Measurements from ENCODE around the gene NUDT8. TPM values are rescaled to one million over a fixed set of nuclear protein-coding genes. Genes with fewer than 3 reads are reported as not detected.

Gene NUDT8
- total and polyA plus RNA-seq, 9 of the 15 experiments (the other 6 are each of a cell fraction or from before 2014, with no cell fraction given), result 0.23 to 27.8 (median 5.0) TPM

DNA sequence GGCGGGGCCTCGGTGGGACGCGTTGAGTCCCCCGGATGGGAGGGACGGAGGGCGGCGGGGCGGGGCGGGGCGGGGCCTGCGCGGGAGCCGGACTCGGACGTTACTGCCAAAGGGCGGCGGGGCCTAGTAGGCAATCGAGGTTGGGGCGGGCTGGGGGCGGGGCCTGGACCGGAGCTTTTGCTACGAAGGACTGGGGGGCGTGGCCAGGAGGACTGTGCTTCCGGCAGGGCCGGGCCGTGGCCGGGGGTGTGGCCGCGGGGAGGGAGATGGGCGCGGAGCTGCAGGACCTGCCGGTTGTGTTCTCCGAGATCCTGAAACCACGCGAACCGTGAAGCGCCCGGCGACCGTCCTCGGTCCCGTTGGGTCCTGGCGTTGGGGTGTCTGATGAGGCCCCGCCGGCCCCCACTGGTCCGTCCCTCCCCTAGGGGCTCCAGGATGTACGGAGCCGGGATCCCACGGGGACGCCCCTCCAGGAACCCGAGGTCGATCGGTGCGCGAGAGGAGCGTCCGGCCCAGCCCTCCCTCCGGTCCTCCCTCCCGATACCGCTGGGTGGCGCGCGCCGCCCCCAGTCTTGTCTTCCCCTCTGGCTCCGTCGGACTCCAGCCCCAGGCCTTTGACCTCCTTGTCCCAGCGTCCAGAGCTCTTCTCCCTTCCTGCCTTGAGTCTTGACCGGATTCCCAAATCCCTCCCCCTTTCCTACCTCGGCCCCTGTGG lies 648 bp upstream of the NUDT8 start (continued):
- TF ChIP-seq, protein P1, sequence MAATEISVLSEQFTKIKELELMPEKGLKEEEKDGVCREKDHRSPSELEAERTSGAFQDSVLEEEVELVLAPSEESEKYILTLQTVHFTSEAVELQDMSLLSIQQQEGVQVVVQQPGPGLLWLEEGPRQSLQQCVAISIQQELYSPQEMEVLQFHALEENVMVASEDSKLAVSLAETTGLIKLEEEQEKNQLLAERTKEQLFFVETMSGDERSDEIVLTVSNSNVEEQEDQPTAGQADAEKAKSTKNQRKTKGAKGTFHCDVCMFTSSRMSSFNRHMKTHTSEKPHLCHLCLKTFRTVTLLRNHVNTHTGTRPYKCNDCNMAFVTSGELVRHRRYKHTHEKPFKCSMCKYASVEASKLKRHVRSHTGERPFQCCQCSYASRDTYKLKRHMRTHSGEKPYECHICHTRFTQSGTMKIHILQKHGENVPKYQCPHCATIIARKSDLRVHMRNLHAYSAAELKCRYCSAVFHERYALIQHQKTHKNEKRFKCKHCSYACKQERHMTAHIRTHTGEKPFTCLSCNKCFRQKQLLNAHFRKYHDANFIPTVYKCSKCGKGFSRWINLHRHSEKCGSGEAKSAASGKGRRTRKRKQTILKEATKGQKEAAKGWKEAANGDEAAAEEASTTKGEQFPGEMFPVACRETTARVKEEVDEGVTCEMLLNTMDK (IDR thresholded peaks at IDR 0.05; ENCODE audit: borderline replicate concordance, insufficient read depth, low read depth, low read length, poor library complexity, severe bottlenecking), result peak; percentile 40
- no peak for TF ChIP-seq NFATC3 (IDR thresholded peaks at IDR 0.05)
- TF ChIP-seq ZNF121 (CRISPR knock-in tag; conservative IDR thresholded peaks at IDR 0.05), result no peak
- no peak for TF ChIP-seq ZNF57 (CRISPR knock-in tag; IDR thresholded peaks at IDR 0.05)
- TF ChIP-seq SIN3A (IDR thresholded peaks at IDR 0.05; ENCODE audit: borderline replicate concordance in 2 of 2, control insufficient read depth in 1 of 2, low read depth in 2 of 2, low read length in 2 of 2), result peak; percentile 44 to 52; a peak in 1 of 4 replicates
- TF ChIP-seq HBP1 (CRISPR knock-in tag; IDR thresholded peaks at IDR 0.05), result no peak
- no peak for TF ChIP-seq BRD4 (IDR thresholded peaks at IDR 0.05)
- TF ChIP-seq SMAD2 (IDR thresholded peaks at IDR 0.05; ENCODE audit: low read depth, low read length), result no peak
- no peak for TF ChIP-seq ZNF589 (CRISPR knock-in tag; IDR thresholded peaks at IDR 0.05; ENCODE audit: low read depth)
- TF ChIP-seq ZNF79 (CRISPR knock-in tag; IDR thresholded peaks at IDR 0.05; ENCODE audit: low read depth), result no peak
- TF ChIP-seq, protein P2, sequence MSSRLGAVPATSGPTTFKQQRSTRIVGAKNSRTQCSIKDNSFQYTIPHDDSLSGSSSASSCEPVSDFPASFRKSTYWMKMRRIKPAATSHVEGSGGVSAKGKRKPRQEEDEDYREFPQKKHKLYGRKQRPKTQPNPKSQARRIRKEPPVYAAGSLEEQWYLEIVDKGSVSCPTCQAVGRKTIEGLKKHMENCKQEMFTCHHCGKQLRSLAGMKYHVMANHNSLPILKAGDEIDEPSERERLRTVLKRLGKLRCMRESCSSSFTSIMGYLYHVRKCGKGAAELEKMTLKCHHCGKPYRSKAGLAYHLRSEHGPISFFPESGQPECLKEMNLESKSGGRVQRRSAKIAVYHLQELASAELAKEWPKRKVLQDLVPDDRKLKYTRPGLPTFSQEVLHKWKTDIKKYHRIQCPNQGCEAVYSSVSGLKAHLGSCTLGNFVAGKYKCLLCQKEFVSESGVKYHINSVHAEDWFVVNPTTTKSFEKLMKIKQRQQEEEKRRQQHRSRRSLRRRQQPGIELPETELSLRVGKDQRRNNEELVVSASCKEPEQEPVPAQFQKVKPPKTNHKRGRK (tag; IDR thresholded peaks at IDR 0.05), result no peak
- TF ChIP-seq, protein P3, sequence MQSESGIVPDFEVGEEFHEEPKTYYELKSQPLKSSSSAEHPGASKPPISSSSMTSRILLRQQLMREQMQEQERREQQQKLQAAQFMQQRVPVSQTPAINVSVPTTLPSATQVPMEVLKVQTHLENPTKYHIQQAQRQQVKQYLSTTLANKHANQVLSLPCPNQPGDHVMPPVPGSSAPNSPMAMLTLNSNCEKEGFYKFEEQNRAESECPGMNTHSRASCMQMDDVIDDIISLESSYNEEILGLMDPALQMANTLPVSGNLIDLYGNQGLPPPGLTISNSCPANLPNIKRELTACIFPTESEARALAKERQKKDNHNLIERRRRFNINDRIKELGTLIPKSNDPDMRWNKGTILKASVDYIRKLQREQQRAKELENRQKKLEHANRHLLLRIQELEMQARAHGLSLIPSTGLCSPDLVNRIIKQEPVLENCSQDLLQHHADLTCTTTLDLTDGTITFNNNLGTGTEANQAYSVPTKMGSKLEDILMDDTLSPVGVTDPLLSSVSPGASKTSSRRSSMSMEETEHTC (IDR thresholded peaks at IDR 0.05), result 0 out of 2 replicates have a peak, but pooled peaks have one; percentile 49
- peak; percentile 84 for TF ChIP-seq GABPB1 (CRISPR knock-in tag; IDR thresholded peaks at IDR 0.05)
- TF ChIP-seq, protein P4, sequence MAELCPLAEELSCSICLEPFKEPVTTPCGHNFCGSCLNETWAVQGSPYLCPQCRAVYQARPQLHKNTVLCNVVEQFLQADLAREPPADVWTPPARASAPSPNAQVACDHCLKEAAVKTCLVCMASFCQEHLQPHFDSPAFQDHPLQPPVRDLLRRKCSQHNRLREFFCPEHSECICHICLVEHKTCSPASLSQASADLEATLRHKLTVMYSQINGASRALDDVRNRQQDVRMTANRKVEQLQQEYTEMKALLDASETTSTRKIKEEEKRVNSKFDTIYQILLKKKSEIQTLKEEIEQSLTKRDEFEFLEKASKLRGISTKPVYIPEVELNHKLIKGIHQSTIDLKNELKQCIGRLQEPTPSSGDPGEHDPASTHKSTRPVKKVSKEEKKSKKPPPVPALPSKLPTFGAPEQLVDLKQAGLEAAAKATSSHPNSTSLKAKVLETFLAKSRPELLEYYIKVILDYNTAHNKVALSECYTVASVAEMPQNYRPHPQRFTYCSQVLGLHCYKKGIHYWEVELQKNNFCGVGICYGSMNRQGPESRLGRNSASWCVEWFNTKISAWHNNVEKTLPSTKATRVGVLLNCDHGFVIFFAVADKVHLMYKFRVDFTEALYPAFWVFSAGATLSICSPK (IDR thresholded peaks at IDR 0.05; ENCODE audit: borderline replicate concordance), result no peak
- TF ChIP-seq RAD21 (CRISPR knock-in tag; conservative IDR thresholded peaks at IDR 0.05 in 1 of 2, IDR thresholded peaks at IDR 0.05 in 1 of 2), result peak; percentile 52 to 70
- no peak for TF ChIP-seq ZNF398 (CRISPR knock-in tag; IDR thresholded peaks at IDR 0.05)

All from K562 (cell line).